ENCODE measurements around the gene ECSCR.

The ECSCR gene

DNA sequence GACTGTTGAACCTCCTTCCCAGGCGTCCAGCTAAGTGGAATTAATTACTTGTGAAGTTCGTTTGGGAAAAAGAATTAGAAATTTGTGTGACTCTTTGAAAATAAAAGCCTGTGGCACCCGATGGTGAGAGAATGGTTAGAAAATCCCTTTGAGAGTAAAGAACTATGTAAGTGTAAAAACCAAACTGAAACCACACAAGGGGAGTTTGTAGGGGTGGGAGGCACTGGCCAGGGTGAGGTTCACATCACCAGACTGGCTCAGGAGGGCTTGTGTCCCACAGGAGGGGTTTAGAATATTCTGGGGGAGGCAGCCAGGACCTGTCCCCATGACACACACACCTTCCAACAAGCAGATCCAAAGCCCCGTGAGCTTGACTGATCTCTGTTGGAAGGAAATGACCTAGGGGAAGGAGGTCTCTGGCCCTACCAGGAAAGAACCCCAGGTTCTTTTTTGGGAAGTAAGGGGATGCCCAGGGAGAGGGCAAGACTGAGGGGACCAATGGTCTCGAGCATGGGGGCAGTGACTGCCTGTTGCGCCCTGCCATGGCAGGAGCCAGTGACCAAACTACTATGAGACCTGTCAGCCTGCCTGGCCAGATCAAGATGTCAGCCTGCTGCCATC, 62.9 kb downstream of the ECSCR start:
- TF ChIP-seq, protein P1, sequence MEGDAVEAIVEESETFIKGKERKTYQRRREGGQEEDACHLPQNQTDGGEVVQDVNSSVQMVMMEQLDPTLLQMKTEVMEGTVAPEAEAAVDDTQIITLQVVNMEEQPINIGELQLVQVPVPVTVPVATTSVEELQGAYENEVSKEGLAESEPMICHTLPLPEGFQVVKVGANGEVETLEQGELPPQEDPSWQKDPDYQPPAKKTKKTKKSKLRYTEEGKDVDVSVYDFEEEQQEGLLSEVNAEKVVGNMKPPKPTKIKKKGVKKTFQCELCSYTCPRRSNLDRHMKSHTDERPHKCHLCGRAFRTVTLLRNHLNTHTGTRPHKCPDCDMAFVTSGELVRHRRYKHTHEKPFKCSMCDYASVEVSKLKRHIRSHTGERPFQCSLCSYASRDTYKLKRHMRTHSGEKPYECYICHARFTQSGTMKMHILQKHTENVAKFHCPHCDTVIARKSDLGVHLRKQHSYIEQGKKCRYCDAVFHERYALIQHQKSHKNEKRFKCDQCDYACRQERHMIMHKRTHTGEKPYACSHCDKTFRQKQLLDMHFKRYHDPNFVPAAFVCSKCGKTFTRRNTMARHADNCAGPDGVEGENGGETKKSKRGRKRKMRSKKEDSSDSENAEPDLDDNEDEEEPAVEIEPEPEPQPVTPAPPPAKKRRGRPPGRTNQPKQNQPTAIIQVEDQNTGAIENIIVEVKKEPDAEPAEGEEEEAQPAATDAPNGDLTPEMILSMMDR (conservative IDR thresholded peaks at IDR 0.05; ENCODE audit: low read depth, low read length) = no peak
- no peak overlapping the region for H3K4me3 ChIP-seq (ENCODE audit: low read length)
- no peak for DNase-seq (ENCODE audit: low read depth)

Data from retinal pigment epithelial cell (primary cell).